Activated CD4-positive, alpha-beta memory T cell treated with anti-CD3 and anti-CD28 coated beads for 36 hours (primary cell): ENCODE results near the gene NBEAL2. TPM values are rescaled to one million over a fixed set of nuclear protein-coding genes. Genes with fewer than 3 reads are reported as not detected.
A peak's percentile ranks its signal among the peaks of the same experiment; 100 is the strongest.

ENCODE experiments used
- CTCF ChIA-PET: fragments of 350-600 bp; sonication (Branson Sonifier 250); formaldehyde crosslinking; loops from one replicate; lab custom pipeline; 2021; ENCODE audit warnings: antibody characterized with exemption, inconsistent platforms; lab: Charles Lee
- POLR2A ChIA-PET: fragments of 350-600 bp; sonication (Branson Sonifier 250); formaldehyde crosslinking; loops from one replicate; lab custom pipeline; 2021; ENCODE audit warnings: antibody characterized with exemption; lab: Charles Lee
- DNase-seq: peaks from one replicate; pipeline ENCODE4 v3.0.0-alpha.2; 2020
- H3K27ac Mint-ChIP-seq: one replicate; pipeline ENCODE4 v1.8.0; 2021; ENCODE audit warnings: mixed read lengths
- H3K27me3 Mint-ChIP-seq: one replicate; pipeline ENCODE4 v1.8.0; 2021; ENCODE audit warnings: mixed read lengths
- H3K36me3 Mint-ChIP-seq: one replicate; pipeline ENCODE4 v1.8.0; 2021; ENCODE audit warnings: mixed read lengths
- H3K4me1 Mint-ChIP-seq: one replicate; pipeline ENCODE4 v1.8.0; 2021; ENCODE audit warnings: low read depth, mixed read lengths
- H3K4me3 Mint-ChIP-seq: one replicate; pipeline ENCODE4 v1.8.0; 2021; ENCODE audit warnings: mild to moderate bottlenecking, mixed read lengths
- H3K9me3 Mint-ChIP-seq: one replicate; pipeline ENCODE4 v1.8.0; 2021; ENCODE audit warnings: mixed read lengths
- intact Hi-C: fragments of 100-400 bp; cut with micrococcal nuclease; formaldehyde crosslinking; loops from one replicate; pipeline ENCODE4 v1.15.1; 2023
- total RNA-seq, 2 experiments: library from RNA; stranded (reverse); gene quantifications; one replicate each; pipeline ENCODE4 v1.2.3, GENCODE V29; 2021

The NBEAL2 gene
- total RNA-seq, 2 experiments from 2014 or later = 114 to 117 TPM

GRCh38 chr3:47003461-47004368 lies 24.2 kb downstream of the NBEAL2 start:
- no peak overlapping the region for H3K27ac Mint-ChIP-seq
- POLR2A ChIA-PET = no interaction called here
- peaks cover 52% of the 10 kb centered on the region for H3K36me3 Mint-ChIP-seq

GRCh38 chr3:47004369-47005211 lies 25.1 kb downstream of the NBEAL2 start:
- Mint-ChIP-seq H3K36me3 (peaks cover 52% of the 10 kb centered on the region), H3K27ac (no peak overlapping the region), H3K4me1 (peaks cover 9% of the 10 kb centered on the region), H3K27me3 (no peaks in the 10 kb centered on the region), H3K4me3 (no peak overlapping the region), H3K9me3 (no peaks in the 10 kb centered on the region)
- DNase-seq = no peak
- ChIA-PET POLR2A (no interaction called here), CTCF (no interaction called here)
- intact Hi-C loops = no loop called here

More at GRCh38 chr3:47003461-47004368, 24.2 kb downstream of the NBEAL2 start:
- Mint-ChIP-seq H3K27me3 (no peaks in the 10 kb centered on the region), H3K4me1 (peaks cover 8% of the 10 kb centered on the region), H3K4me3 (no peak overlapping the region), H3K9me3 (no peaks in the 10 kb centered on the region)
- DNase-seq = no peak
- intact Hi-C loops = no loop called here
- CTCF ChIA-PET = no interaction called here

DNA sequence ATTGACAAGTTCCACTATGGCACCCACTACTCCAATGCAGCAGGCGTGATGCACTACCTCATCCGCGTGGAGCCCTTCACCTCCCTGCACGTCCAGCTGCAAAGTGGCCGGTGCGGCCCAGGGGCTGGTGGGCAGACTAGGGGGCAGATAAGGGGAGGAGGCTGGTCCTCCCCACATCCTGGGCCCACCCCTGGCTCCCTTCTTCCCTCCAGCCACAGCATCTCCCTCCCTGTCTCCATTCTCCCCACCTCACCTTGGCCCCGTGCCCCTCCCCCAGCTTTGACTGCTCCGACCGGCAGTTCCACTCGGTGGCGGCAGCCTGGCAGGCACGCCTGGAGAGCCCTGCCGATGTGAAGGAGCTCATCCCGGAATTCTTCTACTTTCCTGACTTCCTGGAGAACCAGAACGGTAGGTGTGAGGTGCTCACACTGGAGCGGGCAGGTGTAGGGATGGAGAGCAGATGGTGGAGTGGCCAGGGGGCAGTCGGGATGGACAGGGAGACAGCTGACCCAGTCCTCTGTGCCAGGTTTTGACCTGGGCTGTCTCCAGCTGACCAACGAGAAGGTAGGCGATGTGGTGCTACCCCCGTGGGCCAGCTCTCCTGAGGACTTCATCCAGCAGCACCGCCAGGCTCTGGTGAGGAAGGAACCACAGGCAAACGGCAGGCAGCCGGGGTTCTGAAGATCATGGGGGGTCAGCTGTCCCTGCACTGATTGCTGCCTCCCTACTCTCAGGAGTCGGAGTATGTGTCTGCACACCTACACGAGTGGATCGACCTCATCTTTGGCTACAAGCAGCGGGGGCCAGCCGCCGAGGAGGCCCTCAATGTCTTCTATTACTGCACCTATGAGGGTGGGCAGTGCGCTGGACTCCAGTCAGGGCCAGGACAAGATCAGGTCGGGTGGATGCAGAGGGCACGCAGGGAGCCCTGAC lies 26.0 kb downstream of the NBEAL2 start:
- Mint-ChIP-seq H3K4me1 (peaks cover 9% of the 10 kb centered on the region), H3K27me3 (no peaks in the 10 kb centered on the region), H3K27ac (no peak overlapping the region), H3K36me3 (peaks cover 49% of the 10 kb centered on the region), H3K9me3 (no peaks in the 10 kb centered on the region), H3K4me3 (no peak overlapping the region)
- intact Hi-C loops = no loop called here
- ChIA-PET POLR2A (no interaction called here), CTCF (interaction anchor here (1.1 kb wide), 1 partner anchor 8 kb away, joined by 3 read pairs; no protein-coding TSS in a partner anchor)
- DNase-seq = peak; percentile 7

- Mint-ChIP-seq H3K9me3 (no peaks in the 10 kb centered on the region), H3K27me3 (no peaks in the 10 kb centered on the region), H3K36me3 (peaks cover 45% of the 10 kb centered on the region), H3K4me3 (no peak overlapping the region), H3K4me1 (peaks cover 9% of the 10 kb centered on the region), H3K27ac (no peak overlapping the region)
- CTCF ChIA-PET = interaction anchor here (0.7 to 1.1 kb wide), 3 partner anchors 8 to 139 kb away, joined by 3 to 4 read pairs (median 3); no protein-coding TSS in a partner anchor
- intact Hi-C loops = no loop called here
- peak; percentile 8 for DNase-seq
- POLR2A ChIA-PET = no interaction called here
These were observed 26.7 kb downstream of the NBEAL2 start for GRCh38 chr3:47006145-47006651.

DNA sequence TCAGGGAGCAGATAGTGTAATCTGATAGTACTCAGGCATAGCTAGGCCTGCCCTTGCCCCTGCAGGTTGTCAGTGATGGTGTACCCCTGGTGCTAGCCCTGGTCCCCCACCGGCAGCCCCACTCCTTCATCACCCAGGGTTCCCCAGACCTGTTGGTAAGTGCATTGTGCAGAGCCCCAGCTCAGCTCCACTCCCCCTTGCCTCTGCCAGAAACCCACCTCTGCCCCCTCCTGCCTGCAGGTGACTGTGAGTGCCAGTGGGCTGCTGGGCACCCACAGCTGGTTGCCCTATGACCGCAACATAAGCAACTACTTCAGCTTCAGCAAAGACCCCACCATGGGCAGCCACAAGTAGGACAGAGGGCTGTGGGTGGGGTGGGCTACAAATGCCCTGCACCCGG lies 27.5 kb downstream of the NBEAL2 start:
- Mint-ChIP-seq H3K4me3 (no peak overlapping the region), H3K27ac (no peak overlapping the region), H3K9me3 (no peaks in the 10 kb centered on the region), H3K36me3 (peaks cover 42% of the 10 kb centered on the region), H3K4me1 (peaks cover 7% of the 10 kb centered on the region), H3K27me3 (no peaks in the 10 kb centered on the region)
- peak; percentile 8 for DNase-seq
- intact Hi-C loops = no loop called here
- CTCF ChIA-PET = interaction anchor here (0.7 to 1.1 kb wide), 2 partner anchors 9 to 25 kb away, joined by 3 read pairs; no protein-coding TSS in a partner anchor
- POLR2A ChIA-PET = no interaction called here

DNA sequence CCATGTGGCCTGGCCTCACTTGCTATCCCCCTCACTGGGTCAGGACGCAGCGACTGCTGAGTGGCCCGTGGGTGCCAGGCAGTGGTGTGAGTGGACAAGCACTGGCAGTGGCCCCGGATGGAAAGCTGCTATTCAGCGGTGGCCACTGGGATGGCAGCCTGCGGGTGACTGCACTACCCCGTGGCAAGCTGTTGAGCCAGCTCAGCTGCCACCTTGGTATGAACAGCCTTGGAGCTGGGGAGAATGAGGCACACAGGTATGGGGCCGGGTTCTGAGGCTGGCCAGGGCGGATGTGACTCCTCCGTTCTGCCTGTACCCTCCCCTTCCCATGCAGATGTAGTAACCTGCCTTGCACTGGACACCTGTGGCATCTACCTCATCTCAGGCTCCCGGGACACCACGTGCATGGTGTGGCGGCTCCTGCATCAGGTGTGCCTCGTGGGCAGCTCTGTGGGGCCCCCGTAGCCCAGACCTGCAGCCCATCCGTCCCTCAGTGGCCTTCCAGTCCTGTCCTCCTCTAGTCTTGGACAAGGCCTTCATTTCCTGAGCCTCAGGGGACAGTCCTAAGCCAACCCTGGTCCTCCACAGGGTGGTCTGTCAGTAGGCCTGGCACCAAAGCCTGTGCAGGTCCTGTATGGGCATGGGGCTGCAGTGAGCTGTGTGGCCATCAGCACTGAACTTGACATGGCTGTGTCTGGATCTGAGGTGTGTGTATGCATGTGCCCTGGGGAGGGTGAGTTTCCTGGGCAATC lies 28.2 kb downstream of the NBEAL2 start:
- Mint-ChIP-seq H3K27me3 (no peaks in the 10 kb centered on the region), H3K9me3 (no peaks in the 10 kb centered on the region), H3K36me3 (peaks cover 40% of the 10 kb centered on the region), H3K4me3 (no peak overlapping the region), H3K27ac (no peak overlapping the region), H3K4me1 (peaks cover 7% of the 10 kb centered on the region)
- ChIA-PET CTCF (no interaction called here), POLR2A (no interaction called here)
- intact Hi-C loops = no loop called here
- DNase-seq = peak; percentile 8

DNA sequence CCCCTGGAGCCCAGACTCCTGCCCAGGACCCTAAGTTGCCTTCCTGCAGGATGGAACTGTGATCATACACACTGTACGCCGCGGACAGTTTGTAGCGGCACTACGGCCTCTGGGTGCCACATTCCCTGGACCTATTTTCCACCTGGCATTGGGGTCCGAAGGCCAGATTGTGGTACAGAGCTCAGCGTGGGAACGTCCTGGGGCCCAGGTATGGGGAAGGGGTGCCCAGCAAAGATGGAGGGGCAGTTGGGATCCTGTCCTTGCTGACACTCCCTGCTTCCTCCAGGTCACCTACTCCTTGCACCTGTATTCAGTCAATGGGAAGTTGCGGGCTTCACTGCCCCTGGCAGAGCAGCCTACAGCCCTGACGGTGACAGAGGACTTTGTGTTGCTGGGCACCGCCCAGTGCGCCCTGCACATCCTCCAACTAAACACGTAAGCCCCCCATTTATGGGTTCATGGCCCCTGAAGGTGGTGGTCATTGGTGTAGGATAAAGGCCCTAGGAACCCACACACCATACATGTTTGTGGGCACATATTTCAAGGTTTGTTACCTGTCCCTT lies 28.8 kb downstream of the NBEAL2 start:
- Mint-ChIP-seq H3K27me3 (no peaks in the 10 kb centered on the region), H3K9me3 (no peaks in the 10 kb centered on the region), H3K4me1 (peaks cover 7% of the 10 kb centered on the region), H3K4me3 (no peak overlapping the region), H3K36me3 (peaks cover 36% of the 10 kb centered on the region), H3K27ac (no peak overlapping the region)
- POLR2A ChIA-PET = no interaction called here
- intact Hi-C loops = no loop called here
- peak; percentile 7 for DNase-seq
- CTCF ChIA-PET = interaction anchor here (0.8 kb wide), 1 partner anchor 95 kb away, joined by 3 read pairs; no protein-coding TSS in a partner anchor

GRCh38 chr3:47008851-47009224 lies 29.4 kb downstream of the NBEAL2 start:
- H3K27me3 Mint-ChIP-seq = no peaks in the 10 kb centered on the region
- H3K36me3 Mint-ChIP-seq = peaks cover 32% of the 10 kb centered on the region
- ChIA-PET CTCF (interaction anchor here (0.8 kb wide), 1 partner anchor 96 kb away, joined by 3 read pairs; no protein-coding TSS in a partner anchor), POLR2A (no interaction called here)
- H3K27ac Mint-ChIP-seq = no peak overlapping the region
- intact Hi-C loops = no loop called here
- no peak overlapping the region for H3K4me3 Mint-ChIP-seq
- no peak for DNase-seq
- H3K4me1 Mint-ChIP-seq = peaks cover 7% of the 10 kb centered on the region
- H3K9me3 Mint-ChIP-seq = no peaks in the 10 kb centered on the region

DNA sequence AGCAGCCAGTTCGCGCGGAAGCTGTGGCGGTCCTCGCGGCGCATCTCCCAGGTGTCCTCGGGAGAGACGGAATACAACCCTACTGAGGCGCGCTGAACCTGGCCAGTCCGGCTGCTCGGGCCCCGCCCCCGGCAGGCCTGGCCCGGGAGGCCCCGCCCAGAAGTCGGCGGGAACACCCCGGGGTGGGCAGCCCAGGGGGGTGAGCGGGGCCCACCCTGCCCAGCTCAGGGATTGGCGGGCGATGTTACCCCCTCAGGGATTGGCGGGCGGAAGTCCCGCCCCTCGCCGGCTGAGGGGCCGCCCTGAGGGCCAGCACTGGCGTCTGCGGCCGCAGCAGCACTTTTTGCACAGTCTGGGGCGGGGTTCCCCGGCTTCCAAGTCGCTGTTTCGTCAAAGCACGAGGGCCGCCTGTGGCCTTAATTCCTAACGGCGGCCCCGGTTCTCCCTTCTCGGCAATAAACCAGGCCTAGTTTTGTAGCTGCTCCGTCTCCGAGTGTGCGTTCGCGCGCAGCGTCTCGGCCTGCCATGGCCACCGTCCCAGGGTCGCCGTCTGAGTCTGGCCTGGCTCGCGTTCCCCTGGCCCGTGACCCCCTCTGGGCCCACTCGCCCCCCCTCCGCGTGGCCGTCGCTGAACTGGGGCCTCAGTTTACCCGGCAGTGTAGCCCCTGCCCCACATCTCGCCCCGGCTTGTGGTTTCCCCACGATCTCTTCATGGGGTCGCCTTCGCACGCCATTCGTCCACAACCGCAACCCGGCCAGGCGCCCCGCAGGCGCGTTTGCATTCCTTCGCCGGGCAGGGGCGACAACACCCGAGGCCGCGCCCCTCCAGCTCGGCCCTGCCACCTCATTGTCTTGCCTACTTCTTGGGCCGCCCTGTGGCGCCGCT lies 30.0 kb downstream of the NBEAL2 start:
- Mint-ChIP-seq H3K27ac (no peak overlapping the region), H3K4me3 (no peak overlapping the region), H3K36me3 (peaks cover 28% of the 10 kb centered on the region), H3K9me3 (no peaks in the 10 kb centered on the region), H3K4me1 (peaks cover 7% of the 10 kb centered on the region), H3K27me3 (no peaks in the 10 kb centered on the region)
- intact Hi-C loops = loop anchor here (10.0 kb wide), 1 partner anchor 315 kb away; no protein-coding TSS in a partner anchor
- ChIA-PET CTCF (interaction anchor here (0.8 kb wide), 1 partner anchor 96 kb away, joined by 3 read pairs; no protein-coding TSS in a partner anchor), POLR2A (no interaction called here)
- DNase-seq = peak; percentile 75
